Frontal cortex (tissue), 4 donors: ENCODE data around the gene CELSR1. TPM values are rescaled to one million over a fixed set of nuclear protein-coding genes. Genes with fewer than 3 reads are reported as not detected.
"Not testable (repeated sequence)": the region's sequence is repeated elsewhere in the genome, so short reads cannot be mapped to it uniquely, and the experiment has no call there.

Source experiments
- DNase-seq, 2 donors: peaks; one replicate each; pipeline ENCODE4 v3.0.0; 2012; ENCODE audit warnings: low spot score in 2 of 2
- FAIRE-seq: peaks from 2 replicates; lab custom pipeline; 2012; peaks lifted over from hg19 to GRCh38; lab: Jason Lieb, UNC
- total RNA-seq: library from RNA; depleted of rRNA; stranded (reverse); fragments of >200 nt; gene quantifications from one replicate; pipeline ENCODE4 v1.2.3, GENCODE V29; 2014
- donor health status: control.
- donor health status: control.
- donor health status: control.

Gene CELSR1
- total RNA-seq, 1 donor from 2014 or later, result 2.0 TPM

DNA sequence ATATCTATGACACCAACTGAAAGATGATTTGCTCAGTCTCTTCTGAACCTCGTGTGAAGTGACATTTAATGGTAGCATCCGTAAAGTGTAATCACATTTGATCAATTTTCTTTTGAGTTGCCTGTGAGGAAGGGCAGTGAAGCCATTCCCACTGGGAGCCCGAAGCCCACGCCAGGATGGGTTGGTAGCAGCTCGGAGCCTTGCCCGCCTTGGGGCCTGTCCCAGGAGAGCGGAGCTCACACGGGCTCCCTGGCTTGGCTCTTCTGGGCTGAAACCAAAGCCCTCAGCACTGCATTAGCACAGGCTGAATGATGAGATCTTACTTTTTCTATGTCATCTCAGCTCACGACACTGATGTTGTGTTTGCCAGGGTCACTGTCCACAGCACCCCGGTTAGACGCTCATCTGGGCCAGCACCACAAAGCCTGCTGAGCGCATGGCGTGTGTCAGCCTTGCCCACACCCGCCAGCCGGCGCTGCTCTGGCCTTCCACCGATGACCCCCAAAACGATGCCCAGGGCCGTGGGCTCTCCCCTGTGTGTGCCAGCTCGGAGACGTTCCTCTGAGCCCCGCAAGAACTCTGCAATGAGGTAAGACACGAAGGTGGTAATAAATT lies 211.2 kb downstream of the CELSR1 start:
- DNase-seq (no peak), FAIRE-seq (no peak)

DNA sequence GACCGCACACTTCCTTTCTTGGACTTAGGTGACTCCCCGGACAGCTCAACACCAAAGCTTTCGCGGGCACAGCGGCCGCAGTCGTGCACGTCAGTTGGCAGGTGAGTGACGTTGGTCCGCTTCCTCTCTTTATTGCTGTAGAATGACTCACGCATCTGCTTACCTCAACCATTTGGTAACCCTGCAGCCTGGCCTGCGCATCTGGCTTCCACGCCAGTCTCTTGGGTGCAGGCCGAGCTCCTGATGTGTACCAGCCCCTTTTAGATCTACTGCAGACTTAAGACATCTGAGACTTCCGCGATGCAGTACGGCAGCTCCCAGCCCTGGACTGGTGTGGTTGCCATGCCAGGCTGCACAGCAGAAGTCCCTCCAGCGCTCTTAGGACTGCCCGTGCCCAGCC lies 214.3 kb downstream of the CELSR1 start:
- FAIRE-seq (no peak), DNase-seq (no peak)

DNA sequence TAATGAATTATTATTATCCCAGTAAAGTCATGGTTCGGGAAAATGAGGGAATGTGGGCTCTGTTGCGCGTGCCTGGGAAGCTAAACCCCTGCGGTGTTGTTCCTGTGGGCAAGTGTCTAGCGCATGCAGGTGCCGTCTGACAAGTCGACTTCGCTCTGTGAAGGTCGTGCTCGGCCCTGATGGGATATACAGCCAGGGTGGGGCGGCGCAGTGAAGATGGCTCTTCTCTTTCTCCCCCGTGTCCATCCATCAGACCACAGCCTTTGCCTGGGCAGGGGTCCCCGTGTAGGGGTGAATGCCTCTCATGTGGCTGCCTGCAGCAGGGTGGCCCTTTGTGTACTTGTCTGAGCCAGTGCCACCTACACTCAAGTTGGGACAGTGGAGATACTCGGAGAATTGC lies 214.7 kb downstream of the CELSR1 start:
- DNase-seq, result no peak
- FAIRE-seq, result no peak

DNA sequence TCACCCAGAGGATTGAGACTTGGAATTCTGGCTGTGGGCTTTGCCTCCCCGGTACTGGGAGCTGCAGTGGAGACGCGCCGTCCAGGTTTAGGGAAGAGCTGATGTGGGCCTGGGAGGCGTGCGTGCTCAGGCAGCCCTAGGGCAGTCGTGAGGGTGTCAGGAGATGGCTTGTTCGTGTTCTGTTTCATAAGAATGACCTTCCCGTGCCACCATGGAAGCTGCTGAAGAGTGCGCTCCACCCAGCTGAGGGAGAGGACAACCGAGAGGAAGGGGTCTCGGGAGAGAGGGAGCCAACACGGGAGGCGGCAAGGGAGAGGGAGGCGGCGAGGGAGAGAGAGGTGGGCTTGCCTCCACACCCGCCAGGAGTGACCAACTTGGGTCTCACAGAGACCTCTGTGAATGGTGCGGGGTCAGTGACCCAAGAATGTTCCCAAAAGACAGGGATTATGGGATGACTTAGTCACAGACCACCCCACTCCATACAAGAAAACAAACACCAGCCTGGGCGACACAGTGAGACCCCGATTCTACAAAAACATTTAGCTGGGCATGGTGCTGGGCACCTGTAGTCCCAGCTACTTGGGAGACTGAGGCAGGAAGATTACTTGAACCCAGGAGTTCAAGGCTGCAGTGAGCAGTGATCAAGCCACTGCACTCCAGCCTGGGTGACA lies 216.6 kb downstream of the CELSR1 start:
- no peak for DNase-seq

DNA sequence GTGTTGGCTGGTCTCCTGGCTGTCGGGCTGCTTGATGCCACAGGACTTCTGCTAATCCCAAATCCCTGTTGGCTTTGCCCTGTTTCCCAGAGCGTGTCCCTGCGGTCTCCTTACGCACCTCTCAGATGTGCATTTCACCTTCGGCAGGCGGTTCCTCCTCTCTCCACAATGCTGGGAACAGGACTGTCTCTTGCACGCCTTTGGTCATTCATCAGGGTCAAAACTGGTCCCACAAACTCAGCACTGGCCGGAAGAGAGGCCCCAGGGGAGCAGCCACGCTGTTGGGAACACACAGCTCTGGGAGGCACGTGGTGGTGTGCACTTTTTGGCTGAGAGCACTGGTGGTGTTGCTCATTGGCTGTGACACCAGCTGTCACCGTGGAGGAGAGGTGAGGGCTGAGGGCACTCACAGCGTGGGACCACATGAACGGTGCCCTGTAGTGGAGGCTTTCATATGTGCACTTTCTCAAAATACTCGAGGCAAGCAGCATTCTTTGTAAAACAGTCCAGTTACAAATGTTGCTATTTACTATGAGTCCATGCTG lies 217.2 kb downstream of the CELSR1 start:
- DNase-seq (no peak), FAIRE-seq (no peak)

More for the DNA sequence above, 216.6 kb downstream of the CELSR1 start:
- no peak for FAIRE-seq

DNA sequence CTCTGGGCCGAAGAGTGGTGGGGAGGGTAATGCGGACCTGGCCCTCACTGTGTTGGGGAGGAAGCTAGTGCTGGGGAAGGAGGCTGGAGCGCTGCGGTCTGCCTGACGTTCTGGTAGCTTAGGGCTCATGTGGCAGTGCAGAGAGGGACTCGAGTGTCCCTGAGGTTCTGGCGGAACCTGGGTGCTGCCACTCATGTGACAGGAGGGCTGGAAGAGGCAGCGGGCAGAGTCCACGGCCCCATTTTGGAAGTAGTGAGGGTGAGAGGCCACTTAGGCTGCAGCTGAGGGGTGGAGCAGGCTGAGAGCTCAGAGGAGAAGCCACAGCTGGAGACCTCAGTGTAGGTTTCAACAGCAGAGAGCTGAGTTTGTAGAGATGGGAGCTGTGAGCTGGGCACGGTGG lies 218.1 kb downstream of the CELSR1 start:
- DNase-seq (no peak), FAIRE-seq (no peak)

DNA sequence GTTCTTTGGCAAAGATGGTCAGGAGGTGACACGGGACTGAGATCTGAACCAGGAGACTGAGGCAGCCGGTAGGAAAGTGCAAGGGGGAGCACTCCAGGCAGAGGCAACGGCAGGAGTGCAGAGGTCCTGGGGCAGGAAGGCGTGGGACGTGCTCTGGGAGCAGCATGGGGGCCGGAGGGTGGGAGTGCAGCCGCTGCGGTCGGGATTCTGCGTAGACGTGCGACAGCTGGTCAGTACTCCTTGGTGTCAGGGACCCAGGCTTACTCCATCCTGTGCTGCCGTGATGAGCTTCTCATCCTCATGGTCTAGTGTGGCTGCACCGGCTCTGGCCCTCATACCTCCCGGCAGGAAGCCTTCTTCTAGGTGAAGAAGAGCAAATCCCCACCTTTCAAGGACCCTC lies 218.8 kb downstream of the CELSR1 start:
- FAIRE-seq (no peak), DNase-seq (no peak)

DNA sequence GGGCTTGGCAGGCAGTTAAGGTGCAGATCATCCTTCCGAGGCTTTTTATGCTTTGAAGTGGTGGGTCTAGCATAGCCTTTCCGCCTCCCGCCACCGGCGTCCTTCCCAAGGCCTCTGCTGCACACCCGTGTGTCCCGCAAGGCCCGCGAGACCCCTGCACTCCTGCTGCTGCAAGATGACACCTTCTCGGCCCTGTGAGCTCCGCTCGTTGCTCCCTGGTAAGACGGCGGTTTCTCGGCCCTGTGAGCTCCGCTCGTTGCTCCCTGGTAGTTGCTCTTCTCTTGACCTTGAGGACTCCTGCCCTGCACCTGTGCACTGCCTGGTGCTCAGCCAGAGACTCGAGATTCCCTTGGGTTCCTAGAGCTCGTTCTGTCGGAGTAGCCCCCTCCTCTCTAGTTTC lies 219.8 kb downstream of the CELSR1 start:
- FAIRE-seq (no peak), DNase-seq (no peak)

DNA sequence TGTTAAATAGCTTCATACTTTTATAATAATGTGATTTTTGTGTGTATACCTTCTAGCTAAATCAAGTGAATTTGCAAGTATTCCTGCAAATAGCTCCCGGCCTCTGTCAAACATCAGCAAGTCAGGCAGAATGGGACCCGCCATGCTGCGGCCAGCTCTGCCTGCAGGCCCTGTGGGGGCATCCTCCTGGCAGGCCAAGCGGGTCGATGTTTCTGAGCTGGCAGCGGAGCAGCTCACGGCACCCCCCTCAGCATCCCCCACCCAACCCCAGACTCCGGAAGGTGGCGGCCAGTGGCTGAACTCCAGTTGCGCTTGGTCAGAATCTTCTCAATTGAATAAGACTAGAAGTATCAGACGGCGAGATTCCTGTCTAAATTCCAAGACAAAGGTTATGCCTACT lies 221.4 kb downstream of the CELSR1 start:
- no peak for FAIRE-seq

DNA sequence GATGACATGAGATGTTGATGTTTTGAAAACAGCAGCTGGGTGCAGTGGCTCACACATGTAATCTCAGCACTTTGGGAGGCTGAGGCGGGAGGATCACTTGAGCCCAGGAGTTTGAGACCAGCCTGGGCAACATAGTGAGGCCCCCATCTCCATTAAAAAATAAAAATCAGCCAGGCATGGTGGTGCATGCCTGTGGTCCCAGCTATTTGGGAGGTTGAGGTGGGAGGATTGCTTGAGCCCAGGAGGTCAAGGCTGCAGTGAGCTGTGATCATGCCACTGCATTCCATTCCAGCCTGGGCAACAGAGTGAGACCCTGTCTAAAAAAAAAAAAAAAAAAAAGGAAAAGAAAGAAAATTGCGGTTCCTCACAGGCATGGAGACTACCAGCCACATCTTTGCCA lies 224.6 kb downstream of the CELSR1 start:
- not testable (repeated sequence) for FAIRE-seq, DNase-seq

More for the DNA sequence above, 221.4 kb downstream of the CELSR1 start:
- DNase-seq, result no peak

DNA sequence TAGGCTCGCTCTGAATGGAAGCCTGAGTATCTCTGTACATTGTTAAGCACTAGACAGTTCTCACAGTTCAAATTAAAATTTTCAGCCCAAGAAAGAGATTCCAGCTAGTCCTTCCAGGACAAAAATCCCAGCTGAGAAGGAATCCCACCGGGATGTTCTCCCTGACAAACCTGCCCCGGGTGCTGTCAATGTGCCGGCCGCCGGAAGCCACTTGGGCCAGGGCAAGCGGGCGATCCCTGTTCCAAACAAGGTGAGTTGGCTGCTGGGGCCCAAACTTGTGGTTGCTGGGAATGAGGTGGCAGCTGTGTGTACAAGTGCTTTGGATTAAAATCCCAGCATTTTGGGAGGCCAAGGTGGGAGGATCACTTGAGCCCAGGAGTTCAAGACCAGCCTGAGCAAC lies 225.4 kb downstream of the CELSR1 start:
- FAIRE-seq (no peak), DNase-seq (no peak)

Other genes starting within 250 kb of the CELSR1 start
- gene GTSE1, start 240.8 kb downstream of the CELSR1 start, total RNA-seq, result 1.6 TPM
- gene TRMU, start 201.9 kb downstream of the CELSR1 start, total RNA-seq, result 17.5 TPM
- 49.7 TPM for gene GRAMD4, start 82.8 kb upstream of the CELSR1 start, total RNA-seq
- gene CERK, start 200.6 kb upstream of the CELSR1 start, total RNA-seq, result 35.1 TPM
- gene TBC1D22A, start 225.0 kb upstream of the CELSR1 start, total RNA-seq, result 5.3 TPM